Prostate gland (tissue), 2 donors: Measurements from ENCODE around the gene ARL10. TPM values are rescaled to one million over a fixed set of nuclear protein-coding genes. Genes with fewer than 3 reads are reported as not detected.
"Not testable (repeated sequence)": the region's sequence is repeated elsewhere in the genome, so short reads cannot be mapped to it uniquely, and the experiment has no call there.

Experiments used
- DNase-seq: peaks from one replicate; pipeline ENCODE4 v3.0.0-alpha.2; 2019; ENCODE audit warnings: low spot score
- H3K27ac ChIP-seq, 2 donors: fragments of 200-600 bp; sonication (generic); 2 replicates each; pipeline ENCODE4 v1.5.1; 2017 to 2019
- H3K27me3 ChIP-seq: fragments of 200-600 bp; sonication (generic); replicated peaks from 2 replicates; pipeline ENCODE4 v1.5.1; 2019; ENCODE audit not compliant: insufficient read depth
- H3K36me3 ChIP-seq, 2 donors: fragments of 200-600 bp; sonication (generic); 1 replicate in 1 of 2; 2 replicates in 1 of 2; pipeline versions ENCODE4 v1.5.1 to v1.8.1; 2017 to 2019
- H3K4me1 ChIP-seq: fragments of 200-600 bp; sonication (generic); replicated peaks from 2 replicates; pipeline ENCODE4 v1.5.1; 2019
- H3K4me3 ChIP-seq, 2 donors: fragments of 200-600 bp; sonication (generic); 2 replicates each; pipeline ENCODE4 v1.5.1; 2017 to 2019
- H3K9me3 ChIP-seq: fragments of 200-600 bp; sonication (generic); 2 replicates; pipeline ENCODE4 v1.5.1; 2017
- CTCF ChIP-seq, 4 experiments: fragments of 200-600 bp in 2 of 4; fragments of 450-650 bp in 2 of 4; sonication (generic) in 2 of 4; IDR thresholded peaks; 1 replicate in 3 of 4; 2 replicates in 1 of 4; pipeline ENCODE4 v1.5.1; 2016 to 2019; ENCODE audit warnings: antibody characterized with exemption in 4 of 4, mild to moderate bottlenecking in 2 of 4, moderate library complexity in 2 of 4
- POLR2A ChIP-seq: fragments of 450-650 bp; IDR thresholded peaks from one replicate; pipeline ENCODE4 v1.6.1; 2016; ENCODE audit warnings: antibody characterized with exemption, mild to moderate bottlenecking
- POLR2AphosphoS5 ChIP-seq: sonication (generic); formaldehyde crosslinking; IDR thresholded peaks from one replicate; pipeline ENCODE4 v1.6.1; 2017; ENCODE audit warnings: antibody characterized with exemption
- WGBS: methylation state at CpG from one replicate; pipeline ENCODE4 v1.1.5; 2018; 5-methylcytosine and 5-hydroxymethylcytosine counted together
- intact Hi-C: fragments of 100-400 bp; cut with DNase I; formaldehyde crosslinking; loops from one replicate; pipeline ENCODE4 v1.14.2; 2022
- total RNA-seq, 2 donors: library from RNA; depleted of rRNA; stranded (reverse); fragments of >200 nt; gene quantifications; one replicate each; pipeline ENCODE4 v1.1.0, GENCODE V29; 2016

ARL10 gene
- total RNA-seq, 2 donors from 2014 or later = 2.4 to 8.2 TPM

DNA sequence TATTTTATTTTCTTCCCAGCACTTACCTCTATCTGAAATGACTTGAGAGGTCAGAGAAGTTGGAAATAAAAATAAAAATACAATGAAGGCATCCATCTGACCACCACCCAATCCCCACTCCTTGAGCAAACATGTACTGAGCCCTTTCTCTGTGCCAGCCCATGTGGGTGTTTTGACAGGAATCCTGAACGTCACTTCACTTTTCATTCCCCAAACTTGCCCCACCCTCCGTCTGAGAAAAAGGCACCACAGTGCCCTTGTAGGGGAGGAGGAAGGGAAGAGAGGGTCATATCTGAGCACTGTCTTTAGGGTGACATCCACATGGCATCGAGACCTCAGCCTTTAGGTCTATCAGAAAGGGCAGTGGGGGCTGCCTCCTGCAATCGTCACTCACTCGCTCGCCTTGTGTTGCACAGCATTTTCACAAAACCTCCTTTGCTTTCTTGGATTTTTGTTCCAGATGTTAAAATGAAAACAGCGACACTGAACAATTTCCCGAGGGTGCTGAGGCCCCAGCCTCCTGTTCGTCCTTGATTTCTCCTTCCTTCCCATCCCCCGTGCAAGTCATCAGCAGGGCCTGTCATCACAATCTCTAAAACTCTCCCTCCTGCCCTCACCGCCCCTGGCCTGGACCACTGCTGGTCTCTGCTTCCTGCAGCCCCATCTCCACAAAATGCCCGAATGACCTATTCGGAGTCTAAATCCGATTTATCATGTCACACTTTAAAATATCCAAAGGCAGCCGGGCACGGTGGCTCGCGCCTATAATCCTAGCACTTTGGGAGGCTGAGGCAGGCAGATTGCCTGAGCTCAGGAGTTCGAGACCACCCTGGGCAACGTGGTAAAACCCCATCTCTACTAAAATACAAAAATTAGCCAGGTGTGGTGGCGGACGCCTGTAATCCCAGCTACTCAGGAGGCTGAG lies 36.3 kb downstream of the ARL10 start:
- DNase-seq = no peak
- H3K9me3 ChIP-seq = no peaks in the 10 kb centered on the region
- H3K27ac ChIP-seq = no peak overlapping the region
- H3K4me3 ChIP-seq = no peak overlapping the region
- no peaks in the 10 kb centered on the region for H3K4me1 ChIP-seq
- H3K36me3 ChIP-seq = peaks cover 0 to under 1% of the 10 kb centered on the region in 2 donors
- no peak for TF ChIP-seq POLR2A
- TF ChIP-seq POLR2AphosphoS5 = no peak
- TF ChIP-seq CTCF (IDR thresholded peaks at IDR 0.05) = no peak
- H3K27me3 ChIP-seq = no peaks in the 10 kb centered on the region
- intact Hi-C loops = no loop called here
- 88% methylated on average over 22 of the region's 22 CpGs for WGBS

- H3K9me3 ChIP-seq = no peaks in the 10 kb centered on the region
- H3K36me3 ChIP-seq = peaks cover 0 to 2% of the 10 kb centered on the region in 2 donors
- intact Hi-C loops = no loop called here
- H3K27ac ChIP-seq = no peak overlapping the region
- TF ChIP-seq CTCF (IDR thresholded peaks at IDR 0.05) = no peak
- TF ChIP-seq POLR2AphosphoS5 = no peak
- TF ChIP-seq POLR2A = no peak
- no peak for DNase-seq
- H3K4me1 ChIP-seq = no peaks in the 10 kb centered on the region
- H3K4me3 ChIP-seq = no peak overlapping the region
- H3K27me3 ChIP-seq = no peaks in the 10 kb centered on the region
- 81% methylated on average over 20 of the region's 20 CpGs for WGBS
These were observed 40.6 kb downstream of the ARL10 start for GRCh38 chr5:176405656-176406435.

GRCh38 chr5:176406436-176407052 lies 41.3 kb downstream of the ARL10 start:
- intact Hi-C loops = no loop called here
- Histone ChIP-seq H3K9me3 (no peaks in the 10 kb centered on the region), H3K36me3 (peaks cover 0 to 2% of the 10 kb centered on the region in 2 donors), H3K27me3 (no peaks in the 10 kb centered on the region), H3K27ac (no peak overlapping the region), H3K4me1 (no peaks in the 10 kb centered on the region), H3K4me3 (no peak overlapping the region)
- no peak for DNase-seq
- TF ChIP-seq CTCF (IDR thresholded peaks at IDR 0.05) = no peak
- no peak for TF ChIP-seq POLR2A
- no peak for TF ChIP-seq POLR2AphosphoS5
- 82% methylated on average over 9 of the region's 9 CpGs for WGBS

DNA sequence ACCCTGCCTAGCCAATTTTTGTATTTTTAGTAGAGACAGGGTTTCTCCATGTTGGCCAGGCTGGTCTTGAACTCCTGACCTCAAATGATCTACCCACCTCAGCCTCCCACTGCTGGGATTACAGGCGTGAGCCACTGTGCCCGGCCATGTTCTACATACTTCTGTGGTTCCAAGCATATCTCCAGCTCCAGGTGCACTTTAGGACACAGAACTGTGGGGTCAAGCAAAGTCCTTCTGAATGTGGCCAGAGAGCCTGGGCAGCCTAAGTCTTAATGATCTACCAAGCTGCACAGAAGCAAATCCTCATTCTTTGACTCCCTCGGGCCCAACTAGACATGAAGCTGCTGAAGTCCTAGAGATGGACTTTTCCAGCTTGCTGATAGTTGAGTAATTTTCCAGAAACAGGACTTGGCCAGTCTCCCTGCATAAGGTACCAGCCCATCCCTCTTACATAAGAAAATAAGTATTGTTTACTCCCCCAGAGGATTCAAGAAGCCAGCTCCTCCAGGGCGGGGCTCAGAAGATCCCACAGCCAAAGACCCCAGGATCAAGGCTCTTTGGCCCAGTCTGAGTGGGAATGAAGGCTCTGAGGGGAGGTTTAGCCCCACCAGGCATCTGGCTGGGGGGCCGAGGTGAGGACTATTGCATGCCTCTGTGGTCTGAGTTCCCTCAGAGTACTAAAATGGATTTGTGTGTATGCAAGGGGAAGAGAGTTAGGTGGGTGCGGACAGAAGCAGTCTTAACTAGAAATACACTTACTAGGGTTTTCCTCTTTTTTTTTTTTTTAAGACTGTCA lies 42.4 kb downstream of the ARL10 start:
- no peak for DNase-seq
- Histone ChIP-seq H3K4me1 (no peaks in the 10 kb centered on the region), H3K4me3 (no peak overlapping the region), H3K27ac (no peak overlapping the region), H3K27me3 (no peaks in the 10 kb centered on the region), H3K9me3 (no peaks in the 10 kb centered on the region), H3K36me3 (peaks cover 0 to 2% of the 10 kb centered on the region in 2 donors)
- WGBS = 96% methylated on average over 6 of the region's 6 CpGs
- intact Hi-C loops = no loop called here
- TF ChIP-seq CTCF (IDR thresholded peaks at IDR 0.05) (no peak), POLR2A (no peak), POLR2AphosphoS5 (no peak)

- DNase-seq, H3K4me1 ChIP-seq: not testable (repeated sequence)
These were observed 42.9 kb downstream of the ARL10 start for GRCh38 chr5:176408252-176408573.

More at GRCh38 chr5:176408252-176408573, 42.9 kb downstream of the ARL10 start:
- 94% methylated on average over 10 of the region's 10 CpGs for WGBS
- H3K36me3 ChIP-seq, H3K9me3 ChIP-seq, H3K4me3 ChIP-seq, H3K27me3 ChIP-seq, H3K27ac ChIP-seq, intact Hi-C loops: not testable (repeated sequence)
